HFFc6 (cell line): ENCODE data around the gene B4GALT5. TPM values are rescaled to one million over a fixed set of nuclear protein-coding genes. Genes with fewer than 3 reads are reported as not detected.

ENCODE experiments used
- DNase-seq: peaks from one replicate; pipeline ENCODE4 v3.0.0-alpha.2; 2018
- H3K27ac Mint-ChIP-seq: 2 replicates; pipeline ENCODE4 v1.8.0; 2020; ENCODE audit warnings: mild to moderate bottlenecking, mixed read lengths
- H3K27me3 Mint-ChIP-seq: 2 replicates; pipeline ENCODE4 v1.8.0; 2021; ENCODE audit warnings: mild to moderate bottlenecking, moderate library complexity, mixed read lengths; ENCODE audit not compliant: insufficient read depth
- H3K36me3 Mint-ChIP-seq: 2 replicates; pipeline ENCODE4 v1.8.0; 2021; ENCODE audit warnings: low read depth, mixed read lengths
- H3K4me1 Mint-ChIP-seq: 2 replicates; pipeline ENCODE4 v1.8.0; 2020; ENCODE audit warnings: low read depth, mixed read lengths
- H3K4me3 Mint-ChIP-seq: 2 replicates; pipeline ENCODE4 v1.8.0; 2020; ENCODE audit warnings: mild to moderate bottlenecking, moderate library complexity, mixed read lengths
- H3K9me3 Mint-ChIP-seq: 2 replicates; pipeline ENCODE4 v1.8.0; 2020; ENCODE audit warnings: mild to moderate bottlenecking, mixed read lengths
- CTCF ChIP-seq: fragments of 200-600 bp; sonication (generic); IDR thresholded peaks from 2 replicates; pipeline ENCODE4 v1.5.0; 2021; ENCODE audit warnings: antibody characterized with exemption, mild to moderate bottlenecking
- total RNA-seq, 6 experiments: library from RNA; stranded (reverse); fragmentation: NEBNext Ultra II Directional; extraction: Animal tissue kit (Norgen Biotek cat#: 25700); gene quantifications; 2 replicates in 1 of 6; 3 replicates in 5 of 6; pipeline ENCODE4 v1.2.3, GENCODE V29; 2021

Gene B4GALT5
- total RNA-seq, 6 experiments from 2014 or later: 19.7 to 25.0 (median 21.9) TPM

GRCh38 chr20:49637046-49637637 is 76.5 kb downstream of the B4GALT5 start:
- no peak for TF ChIP-seq CTCF
- no peak overlapping the region for H3K4me3 Mint-ChIP-seq
- no peak for DNase-seq
- peaks cover 39% of the 10 kb centered on the region for H3K36me3 Mint-ChIP-seq
- no peaks in the 10 kb centered on the region for H3K27me3 Mint-ChIP-seq
- no peaks in the 10 kb centered on the region for H3K4me1 Mint-ChIP-seq
- H3K27ac Mint-ChIP-seq: no peak overlapping the region
- H3K9me3 Mint-ChIP-seq: no peaks in the 10 kb centered on the region

- TF ChIP-seq CTCF: no peak
- H3K36me3 Mint-ChIP-seq: peaks cover 34% of the 10 kb centered on the region
- H3K4me1 Mint-ChIP-seq: no peaks in the 10 kb centered on the region
- H3K27me3 Mint-ChIP-seq: no peaks in the 10 kb centered on the region
- no peak overlapping the region for H3K4me3 Mint-ChIP-seq
- no peak overlapping the region for H3K27ac Mint-ChIP-seq
- DNase-seq: no peak
- H3K9me3 Mint-ChIP-seq: no peaks in the 10 kb centered on the region
Observed at GRCh38 chr20:49636447-49636846, 77.2 kb downstream of the B4GALT5 start.

GRCh38 chr20:49635866-49636265 is 77.8 kb downstream of the B4GALT5 start:
- no peak overlapping the region for H3K4me3 Mint-ChIP-seq
- no peak for TF ChIP-seq CTCF
- DNase-seq: no peak
- H3K36me3 Mint-ChIP-seq: peaks cover 28% of the 10 kb centered on the region
- H3K4me1 Mint-ChIP-seq: no peaks in the 10 kb centered on the region
- H3K27me3 Mint-ChIP-seq: no peaks in the 10 kb centered on the region
- no peaks in the 10 kb centered on the region for H3K9me3 Mint-ChIP-seq
- no peak overlapping the region for H3K27ac Mint-ChIP-seq

GRCh38 chr20:49635166-49635565 is 78.5 kb downstream of the B4GALT5 start:
- TF ChIP-seq CTCF: no peak
- H3K36me3 Mint-ChIP-seq: peaks cover 22% of the 10 kb centered on the region

GRCh38 chr20:49634116-49634515 is 79.6 kb downstream of the B4GALT5 start:
- Mint-ChIP-seq H3K4me1 (no peaks in the 10 kb centered on the region), H3K4me3 (no peak overlapping the region), H3K27me3 (no peaks in the 10 kb centered on the region), H3K27ac (no peak overlapping the region), H3K9me3 (no peaks in the 10 kb centered on the region; the same call in 1 of the 2 replicates), H3K36me3 (peaks cover 22% of the 10 kb centered on the region)
- no peak for DNase-seq
- TF ChIP-seq CTCF: no peak

More at GRCh38 chr20:49635166-49635565, 78.5 kb downstream of the B4GALT5 start:
- no peaks in the 10 kb centered on the region for H3K27me3 Mint-ChIP-seq
- no peak overlapping the region for H3K4me3 Mint-ChIP-seq
- DNase-seq: no peak
- no peak overlapping the region for H3K27ac Mint-ChIP-seq
- no peaks in the 10 kb centered on the region for H3K4me1 Mint-ChIP-seq
- no peaks in the 10 kb centered on the region for H3K9me3 Mint-ChIP-seq
